GM19324 (cell line): Measurements from ENCODE around the gene SEMA4G.

ENCODE experiments used
- ATAC-seq: cut with Tn5 transposase; IDR thresholded peaks from one replicate; pipeline ENCODE4 v1.9.1; 2021; ENCODE audit warnings: mild to moderate bottlenecking, moderate library complexity; ENCODE audit not compliant: unreplicated experiment, low FRiP score

The SEMA4G gene

GRCh38 chr10:101005361-101005760, 36.1 kb downstream of the SEMA4G start:
- ATAC-seq: no peak

DNA sequence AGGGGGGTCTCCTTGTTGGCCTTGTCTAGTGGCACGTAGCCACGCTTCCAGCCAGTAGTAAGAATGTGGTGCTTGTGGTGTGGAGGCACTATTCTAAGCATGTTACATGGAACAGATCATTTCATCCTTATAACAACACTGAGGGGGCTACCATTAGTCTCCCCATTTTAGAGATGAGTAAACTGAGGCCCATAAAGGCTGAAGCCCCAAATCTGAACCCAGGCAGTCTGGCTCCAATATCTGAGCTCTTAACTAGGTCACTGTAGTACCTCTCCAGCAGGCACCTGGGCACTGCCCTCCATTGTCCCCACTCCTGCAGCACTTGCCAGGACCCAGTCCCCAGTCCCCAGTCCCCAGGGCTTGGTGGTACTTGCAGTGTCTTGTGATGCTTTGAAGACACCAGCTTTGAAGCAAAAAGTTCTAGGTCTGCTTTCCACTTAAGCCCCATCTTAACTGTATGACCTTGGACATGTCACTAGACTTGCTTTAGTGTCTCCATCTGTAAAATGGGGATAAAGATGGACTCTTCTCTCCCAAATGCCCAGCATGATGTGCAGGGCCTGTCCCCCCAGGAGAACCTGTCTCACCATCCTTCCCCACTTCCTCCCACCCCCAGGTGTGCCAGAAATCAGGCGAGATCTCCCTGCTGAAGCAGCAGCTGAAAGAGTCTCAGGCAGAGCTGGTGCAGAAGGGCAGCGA, 36.7 kb downstream of the SEMA4G start:
- ATAC-seq: no peak

- no peak for ATAC-seq
Measured at GRCh38 chr10:101006593-101007098, 37.3 kb downstream of the SEMA4G start.

DNA sequence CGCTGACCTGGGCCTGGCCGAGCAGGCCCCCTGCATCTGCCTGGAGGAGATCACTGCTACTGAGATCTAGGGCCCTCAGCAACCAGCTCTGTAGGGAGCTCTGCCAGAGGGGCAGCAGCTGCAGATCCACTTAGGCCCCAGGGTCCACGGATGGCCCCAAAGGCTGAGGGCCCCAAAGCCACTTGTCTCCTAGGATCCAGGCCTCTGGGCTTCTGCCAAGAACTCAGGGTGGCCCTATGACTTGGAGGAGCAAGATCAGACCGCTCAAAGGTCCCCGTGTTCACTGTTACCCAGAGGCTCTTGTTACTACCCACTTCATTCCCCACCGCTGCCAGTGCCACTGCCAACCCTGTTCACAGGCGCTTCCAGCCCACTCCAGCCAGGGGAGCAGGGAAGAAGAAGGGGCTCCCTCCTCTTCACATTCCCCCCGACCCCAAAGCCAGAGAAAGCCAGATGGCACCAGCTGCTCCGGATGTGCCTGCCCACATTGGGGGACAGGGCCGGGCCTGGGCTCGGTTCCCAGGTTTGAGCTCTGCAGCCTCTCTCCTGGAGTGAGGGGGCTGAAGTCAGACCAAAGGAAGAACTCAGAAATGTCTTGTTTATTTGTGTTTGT, 37.9 kb downstream of the SEMA4G start:
- ATAC-seq: no peak

- ATAC-seq: no peak
Measured at GRCh38 chr10:101007915-101008822, 38.9 kb downstream of the SEMA4G start.

DNA sequence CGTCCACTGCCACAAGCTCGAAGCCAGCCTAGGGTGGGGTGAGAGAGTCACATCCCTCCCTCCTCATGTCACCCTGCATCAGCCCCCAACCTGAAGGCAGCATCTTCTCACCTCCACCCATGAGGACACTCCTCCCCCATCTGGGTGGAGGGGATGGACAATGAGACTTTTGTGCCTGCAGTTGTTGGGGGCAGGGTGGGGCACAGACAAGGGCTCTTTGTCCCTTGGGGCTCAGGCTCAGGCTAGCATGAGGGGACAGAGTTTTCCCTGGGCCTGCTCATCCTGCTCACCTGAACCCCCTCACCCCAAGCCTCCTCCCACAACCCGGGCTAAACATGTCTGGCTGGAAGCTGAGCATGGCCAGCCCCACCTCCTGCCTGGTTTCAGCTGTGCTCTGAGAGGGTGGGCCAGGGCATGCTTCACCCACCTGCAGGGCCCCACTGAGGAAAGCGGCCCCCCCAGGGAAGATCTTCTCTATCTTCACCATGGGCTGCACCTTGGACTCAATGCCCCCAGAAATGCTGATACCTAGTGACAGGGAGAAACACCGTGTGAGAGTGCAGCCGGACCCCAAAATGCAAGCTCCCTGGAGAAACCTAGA, 39.6 kb downstream of the SEMA4G start:
- no peak for ATAC-seq

- no peak for ATAC-seq
Measured at GRCh38 chr10:101010329-101010728, 41.0 kb downstream of the SEMA4G start.

- ATAC-seq: no peak
Measured at GRCh38 chr10:101011517-101012423, 42.5 kb downstream of the SEMA4G start.

- ATAC-seq: peak; percentile 51
Measured at GRCh38 chr10:101012525-101013364, 43.4 kb downstream of the SEMA4G start.

DNA sequence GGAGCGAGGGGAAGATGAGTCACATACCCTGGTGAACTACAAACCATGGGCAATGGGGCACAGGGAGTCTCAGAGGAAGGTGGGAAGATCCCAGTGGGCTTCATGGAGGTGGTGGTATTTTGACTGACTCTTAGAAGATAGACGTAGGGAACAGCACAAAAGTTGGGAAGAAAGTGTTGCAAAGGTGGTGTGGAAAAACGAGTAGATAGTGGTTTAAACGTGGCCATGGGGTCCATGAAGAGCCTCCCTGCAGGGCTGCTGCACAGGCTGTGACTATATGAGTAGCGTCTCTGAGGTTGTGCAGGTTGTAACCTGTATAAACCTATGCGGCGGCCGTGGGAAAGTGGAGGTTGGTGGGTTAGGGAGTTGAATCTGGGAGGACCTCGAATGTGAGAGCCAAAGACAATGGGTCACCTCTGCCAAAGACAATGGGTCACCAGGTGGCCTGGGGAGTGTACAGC, 44.1 kb downstream of the SEMA4G start:
- no peak for ATAC-seq

GRCh38 chr10:101014230-101014884, 45.1 kb downstream of the SEMA4G start:
- no peak for ATAC-seq

DNA sequence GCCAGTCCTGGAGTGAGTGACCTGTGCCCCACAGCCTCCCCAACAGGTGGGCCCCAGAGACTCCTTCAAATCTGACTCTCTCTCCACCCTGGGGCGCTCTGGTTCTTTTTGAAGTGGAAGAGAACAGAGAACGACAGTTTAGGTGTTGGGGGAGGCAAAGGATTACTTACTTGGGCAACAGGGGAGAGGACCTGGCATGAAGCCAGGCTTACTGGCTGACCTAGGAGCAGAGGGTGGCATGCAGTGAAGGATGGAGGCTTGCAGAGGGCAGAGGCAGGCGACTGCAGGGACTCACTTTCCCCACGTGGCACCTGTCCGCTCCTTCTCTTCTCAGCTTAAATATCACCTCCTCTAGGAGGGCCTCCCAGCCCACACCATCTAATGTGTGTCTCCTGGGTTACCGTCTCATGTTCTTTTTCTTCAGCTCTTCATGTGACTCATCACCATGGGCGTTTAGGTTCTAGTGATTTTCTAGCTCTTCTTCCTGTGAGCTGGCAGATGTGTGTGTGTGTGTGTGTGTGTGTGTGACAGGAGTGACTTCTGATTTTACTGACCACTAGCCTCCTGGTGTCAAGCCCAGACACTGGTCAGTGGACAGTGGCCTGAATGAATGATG, 45.8 kb downstream of the SEMA4G start:
- no peak for ATAC-seq

DNA sequence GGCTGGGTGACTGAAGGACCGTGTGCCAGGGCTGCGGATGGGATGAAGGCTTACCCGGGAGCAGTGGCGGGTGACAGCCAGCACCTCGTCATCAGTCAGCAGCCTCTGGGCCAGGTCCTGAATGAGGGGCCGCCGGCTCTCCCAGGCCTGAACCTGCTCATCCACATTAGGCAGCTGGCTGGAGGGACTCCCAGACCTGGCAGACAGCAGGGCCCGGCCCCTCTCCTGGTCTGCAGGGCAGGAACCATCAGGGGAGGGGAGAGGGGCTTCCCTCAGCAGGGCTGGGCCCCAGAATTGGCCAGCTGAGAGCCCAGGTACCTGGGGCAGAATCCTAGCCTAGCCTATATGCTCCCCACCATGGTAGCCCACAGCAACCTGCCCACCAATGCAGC, 46.3 kb downstream of the SEMA4G start:
- no peak for ATAC-seq

- ATAC-seq: no peak
Measured at GRCh38 chr10:101016814-101017213, 47.5 kb downstream of the SEMA4G start.

- no peak for ATAC-seq
Measured at GRCh38 chr10:101018118-101018599, 48.9 kb downstream of the SEMA4G start.

GRCh38 chr10:101018600-101019439, 49.5 kb downstream of the SEMA4G start:
- ATAC-seq: no peak
